ENCODE data around the gene PDE6H. TPM values are rescaled to one million over a fixed set of nuclear protein-coding genes. Genes with fewer than 3 reads are reported as not detected.

PDE6H gene
- total RNA-seq, 1 donor from 2014 or later: not detected

- no peak overlapping the region for H3K27ac Mint-ChIP-seq
These were observed 12.0 kb downstream of the PDE6H start for GRCh38 chr12:14984766-14985285.

GRCh38 chr12:14986449-14986848 lies 13.6 kb downstream of the PDE6H start:
- H3K4me1 Mint-ChIP-seq (ENCODE audit: low read depth): no peaks in the 10 kb centered on the region
- peaks cover 23% of the 10 kb centered on the region for H3K9me3 Mint-ChIP-seq (ENCODE audit: low read depth)
- H3K27me3 Mint-ChIP-seq: no peaks in the 10 kb centered on the region
- no peak overlapping the region for H3K4me3 Mint-ChIP-seq (ENCODE audit: low read depth)
- H3K36me3 Mint-ChIP-seq (ENCODE audit: insufficient read depth): no peaks in the 10 kb centered on the region
- DNase-seq (ENCODE audit: low spot score, unreplicated experiment): no peak
- TF ChIP-seq CTCF (IDR thresholded peaks at IDR 0.05; ENCODE audit: unreplicated experiment): no peak
- no peak overlapping the region for H3K27ac Mint-ChIP-seq

More at GRCh38 chr12:14984766-14985285, 12.0 kb downstream of the PDE6H start:
- H3K9me3 Mint-ChIP-seq (ENCODE audit: low read depth): peaks cover 11% of the 10 kb centered on the region
- TF ChIP-seq CTCF (IDR thresholded peaks at IDR 0.05; ENCODE audit: unreplicated experiment): no peak
- DNase-seq (ENCODE audit: low spot score, unreplicated experiment): no peak
- H3K27me3 Mint-ChIP-seq: no peaks in the 10 kb centered on the region
- no peaks in the 10 kb centered on the region for H3K4me1 Mint-ChIP-seq (ENCODE audit: low read depth)
- H3K36me3 Mint-ChIP-seq (ENCODE audit: insufficient read depth): no peaks in the 10 kb centered on the region
- H3K4me3 Mint-ChIP-seq (ENCODE audit: low read depth): no peak overlapping the region

- peaks cover 24% of the 10 kb centered on the region for H3K9me3 Mint-ChIP-seq (ENCODE audit: low read depth)
- H3K27ac Mint-ChIP-seq: no peak overlapping the region
- H3K4me3 Mint-ChIP-seq (ENCODE audit: low read depth): no peak overlapping the region
- TF ChIP-seq CTCF (IDR thresholded peaks at IDR 0.05; ENCODE audit: unreplicated experiment): no peak
- no peaks in the 10 kb centered on the region for H3K4me1 Mint-ChIP-seq (ENCODE audit: low read depth)
- no peak for DNase-seq (ENCODE audit: low spot score, unreplicated experiment)
- no peaks in the 10 kb centered on the region for H3K36me3 Mint-ChIP-seq (ENCODE audit: insufficient read depth)
- no peaks in the 10 kb centered on the region for H3K27me3 Mint-ChIP-seq
These were observed 15.2 kb downstream of the PDE6H start for GRCh38 chr12:14988035-14988434.

GRCh38 chr12:14989790-14990189 lies 16.9 kb downstream of the PDE6H start:
- no peaks in the 10 kb centered on the region for H3K36me3 Mint-ChIP-seq (ENCODE audit: insufficient read depth)
- peaks cover 24% of the 10 kb centered on the region for H3K9me3 Mint-ChIP-seq (ENCODE audit: low read depth)
- H3K27me3 Mint-ChIP-seq: no peaks in the 10 kb centered on the region
- no peaks in the 10 kb centered on the region for H3K4me1 Mint-ChIP-seq (ENCODE audit: low read depth)
- no peak overlapping the region for H3K4me3 Mint-ChIP-seq (ENCODE audit: low read depth)
- no peak for DNase-seq (ENCODE audit: low spot score, unreplicated experiment)
- H3K27ac Mint-ChIP-seq: no peak overlapping the region
- no peak for TF ChIP-seq CTCF (IDR thresholded peaks at IDR 0.05; ENCODE audit: unreplicated experiment)

- DNase-seq (ENCODE audit: low spot score, unreplicated experiment): no peak
- H3K36me3 Mint-ChIP-seq (ENCODE audit: insufficient read depth): no peaks in the 10 kb centered on the region
- no peak overlapping the region for H3K27ac Mint-ChIP-seq
- H3K4me3 Mint-ChIP-seq (ENCODE audit: low read depth): no peak overlapping the region
- no peak for TF ChIP-seq CTCF (IDR thresholded peaks at IDR 0.05; ENCODE audit: unreplicated experiment)
- H3K4me1 Mint-ChIP-seq (ENCODE audit: low read depth): no peaks in the 10 kb centered on the region
- peaks cover 24% of the 10 kb centered on the region for H3K9me3 Mint-ChIP-seq (ENCODE audit: low read depth)
- H3K27me3 Mint-ChIP-seq: no peaks in the 10 kb centered on the region
These were observed 18.2 kb downstream of the PDE6H start for GRCh38 chr12:14991069-14991468.
